NB4 (cell line): ENCODE results near the gene DDX47.

Source experiments
- POLR2A ChIP-seq: IDR thresholded peaks from 2 replicates; pipeline ENCODE4 v1.6.1; 2011; ENCODE audit warnings: mild to moderate bottlenecking; ENCODE audit not compliant: insufficient read length; ENCODE audit errors: extremely low read depth
- TF ChIP-seq, protein P1 (sequence below): IDR thresholded peaks from one replicate; pipeline ENCODE4 v1.5.1; 2012; ENCODE audit warnings: low read depth, low read length

DNA sequence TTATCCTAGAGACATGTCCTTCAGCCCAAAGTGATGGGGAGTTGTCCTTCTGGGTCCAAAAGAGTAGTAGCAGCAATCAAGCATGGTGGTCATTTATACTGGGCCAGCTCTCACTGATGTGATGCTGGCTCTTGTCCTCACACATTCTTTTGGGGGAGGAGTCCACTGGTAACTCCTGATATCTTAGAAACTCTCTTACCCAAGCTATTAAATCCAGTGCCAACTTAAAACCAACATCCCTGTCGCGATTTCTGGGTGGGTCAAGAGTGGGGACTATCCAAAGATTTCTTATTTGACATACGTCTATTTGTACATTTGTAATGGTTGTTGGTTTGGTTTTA lies 24.6 kb downstream of the DDX47 start:
- TF ChIP-seq POLR2A = no peak
- TF ChIP-seq, protein P1, sequence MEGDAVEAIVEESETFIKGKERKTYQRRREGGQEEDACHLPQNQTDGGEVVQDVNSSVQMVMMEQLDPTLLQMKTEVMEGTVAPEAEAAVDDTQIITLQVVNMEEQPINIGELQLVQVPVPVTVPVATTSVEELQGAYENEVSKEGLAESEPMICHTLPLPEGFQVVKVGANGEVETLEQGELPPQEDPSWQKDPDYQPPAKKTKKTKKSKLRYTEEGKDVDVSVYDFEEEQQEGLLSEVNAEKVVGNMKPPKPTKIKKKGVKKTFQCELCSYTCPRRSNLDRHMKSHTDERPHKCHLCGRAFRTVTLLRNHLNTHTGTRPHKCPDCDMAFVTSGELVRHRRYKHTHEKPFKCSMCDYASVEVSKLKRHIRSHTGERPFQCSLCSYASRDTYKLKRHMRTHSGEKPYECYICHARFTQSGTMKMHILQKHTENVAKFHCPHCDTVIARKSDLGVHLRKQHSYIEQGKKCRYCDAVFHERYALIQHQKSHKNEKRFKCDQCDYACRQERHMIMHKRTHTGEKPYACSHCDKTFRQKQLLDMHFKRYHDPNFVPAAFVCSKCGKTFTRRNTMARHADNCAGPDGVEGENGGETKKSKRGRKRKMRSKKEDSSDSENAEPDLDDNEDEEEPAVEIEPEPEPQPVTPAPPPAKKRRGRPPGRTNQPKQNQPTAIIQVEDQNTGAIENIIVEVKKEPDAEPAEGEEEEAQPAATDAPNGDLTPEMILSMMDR = no peak
